Osteoblast (primary cell): ENCODE measurements around the gene GCK. TPM values are rescaled to one million over a fixed set of nuclear protein-coding genes. Genes with fewer than 3 reads are reported as not detected.

Experiments used
- DNase-seq: peaks from one replicate; pipeline ENCODE4 v3.0.0; 2011; ENCODE audit warnings: low spot score, mixed read lengths; ENCODE audit not compliant: insufficient read length; ENCODE audit errors: missing footprints
- H2AFZ ChIP-seq: 2 replicates; pipeline ENCODE4 v1.6.0; 2011; ENCODE audit warnings: mild to moderate bottlenecking, low read length
- H3K27ac ChIP-seq: 2 replicates; pipeline ENCODE4 v1.5.1; 2011; ENCODE audit warnings: mild to moderate bottlenecking, low read depth, low read length, moderate library complexity
- H3K27me3 ChIP-seq: 2 replicates; pipeline ENCODE4 v1.6.0; 2012; ENCODE audit warnings: mild to moderate bottlenecking, control low read depth, inconsistent platforms, low read length, moderate library complexity; ENCODE audit not compliant: insufficient read depth
- H3K36me3 ChIP-seq: 2 replicates; pipeline ENCODE4 v1.5.1; 2011; ENCODE audit warnings: mild to moderate bottlenecking, low read length, control low read depth, moderate library complexity; ENCODE audit not compliant: insufficient read depth
- H3K4me1 ChIP-seq: 2 replicates; pipeline ENCODE4 v1.5.1; 2011; ENCODE audit warnings: mild to moderate bottlenecking, low read length, control low read depth, moderate library complexity; ENCODE audit not compliant: insufficient read depth
- H3K4me2 ChIP-seq: 2 replicates; pipeline ENCODE4 v1.6.0; 2011; ENCODE audit warnings: mild to moderate bottlenecking, low read length; ENCODE audit not compliant: insufficient read depth
- H3K4me3 ChIP-seq: fragments of 200-600 bp; sonication (generic); 3 replicates; pipeline ENCODE4 v1.5.1; 2012; ENCODE audit warnings: mild to moderate bottlenecking, low read length, inconsistent platforms; ENCODE audit not compliant: insufficient read depth
- H3K79me2 ChIP-seq: 2 replicates; pipeline ENCODE4 v1.6.0; 2012; ENCODE audit warnings: mild to moderate bottlenecking, low read length, control low read depth, inconsistent platforms; ENCODE audit not compliant: insufficient read depth
- H3K9me3 ChIP-seq: 2 replicates; pipeline ENCODE4 v1.5.1; 2011; ENCODE audit warnings: low read depth, low read length, control low read depth
- H4K20me1 ChIP-seq: 2 replicates; pipeline ENCODE4 v1.6.0; 2012; ENCODE audit warnings: mild to moderate bottlenecking, low read length, control low read depth; ENCODE audit not compliant: insufficient read depth
- CTCF ChIP-seq: IDR thresholded peaks from 2 replicates; pipeline ENCODE4 v1.5.1; 2011; ENCODE audit warnings: mild to moderate bottlenecking, low read depth, low read length, moderate library complexity; ENCODE audit errors: extremely low read depth
- total RNA-seq: library from RNA; depleted of rRNA; stranded (reverse); fragments of >200 nt; gene quantifications from 2 replicates; pipeline ENCODE4 v1.2.3, GENCODE V29; 2012

Gene GCK
- total RNA-seq, 1 donor: not detected

GRCh38 chr7:44103566-44103922 is 85.7 kb downstream of the GCK start:
- Histone ChIP-seq H2AFZ (no peak overlapping the region), H3K4me2 (no peak overlapping the region), H3K27me3 (no peaks in the 10 kb centered on the region)

GRCh38 chr7:44102846-44103565 is 86.2 kb downstream of the GCK start:
- TF ChIP-seq CTCF: no peak
- Histone ChIP-seq H4K20me1 (peaks cover 21% of the 10 kb centered on the region), H3K79me2 (peaks cover 35% of the 10 kb centered on the region), H3K36me3 (peaks cover 17% of the 10 kb centered on the region), H3K9me3 (no peaks in the 10 kb centered on the region), H2AFZ (peak overlapping the region; percentile 20), H3K27ac (peak overlapping the region; percentile 95), H3K4me1 (peaks cover 55% of the 10 kb centered on the region), H3K4me2 (peak overlapping the region; percentile 11), H3K27me3 (no peaks in the 10 kb centered on the region), H3K4me3 (no peak overlapping the region)
- peak; percentile 80 for DNase-seq

More at GRCh38 chr7:44103566-44103922, 85.7 kb downstream of the GCK start:
- TF ChIP-seq CTCF: no peak
- Histone ChIP-seq H3K4me3 (no peak overlapping the region), H3K27ac (peak overlapping the region; percentile 95), H3K4me1 (peaks cover 55% of the 10 kb centered on the region), H3K9me3 (no peaks in the 10 kb centered on the region), H3K79me2 (peaks cover 40% of the 10 kb centered on the region), H4K20me1 (peaks cover 26% of the 10 kb centered on the region), H3K36me3 (peaks cover 22% of the 10 kb centered on the region)
- peak; percentile 86 for DNase-seq

GRCh38 chr7:44101966-44102845 is 87.0 kb downstream of the GCK start:
- H4K20me1 ChIP-seq: peaks cover 16% of the 10 kb centered on the region
- H3K4me1 ChIP-seq: peaks cover 55% of the 10 kb centered on the region
- H3K4me3 ChIP-seq: no peak overlapping the region
- H3K4me2 ChIP-seq: peak overlapping the region; percentile 11
- H3K36me3 ChIP-seq: peaks cover 11% of the 10 kb centered on the region
- peak overlapping the region; percentile 95 for H3K27ac ChIP-seq
- DNase-seq: peak; percentile 100
- H3K9me3 ChIP-seq: no peaks in the 10 kb centered on the region
- H3K79me2 ChIP-seq: peaks cover 27% of the 10 kb centered on the region
- H3K27me3 ChIP-seq: no peaks in the 10 kb centered on the region
- peak overlapping the region; percentile 63 for H2AFZ ChIP-seq
- no peak for TF ChIP-seq CTCF
